Fibroblast of villous mesenchyme (primary cell): ENCODE results near the gene CACNA1A. TPM values are rescaled to one million over a fixed set of nuclear protein-coding genes. Genes with fewer than 3 reads are reported as not detected.

ENCODE experiments used
- DNase-seq: peaks from one replicate; pipeline ENCODE4 v3.0.0-alpha.2; 2010; ENCODE audit warnings: low read depth
- H3K4me3 ChIP-seq: 2 replicates; pipeline ENCODE4 v1.5.1; 2011; ENCODE audit warnings: low read depth, mild to moderate bottlenecking, low read length
- total RNA-seq: library from RNA; depleted of rRNA; stranded (reverse); fragments of >200 nt; gene quantifications from 2 replicates; pipeline ENCODE4 v1.2.3, GENCODE V29; 2012
- TF ChIP-seq, protein P1 (sequence below): IDR thresholded peaks from 2 replicates; pipeline ENCODE4 v1.5.1; 2012; ENCODE audit warnings: low read depth, mild to moderate bottlenecking, low read length; ENCODE audit not compliant: insufficient read depth

Gene CACNA1A
- total RNA-seq, 1 donor = 0.43 TPM

DNA sequence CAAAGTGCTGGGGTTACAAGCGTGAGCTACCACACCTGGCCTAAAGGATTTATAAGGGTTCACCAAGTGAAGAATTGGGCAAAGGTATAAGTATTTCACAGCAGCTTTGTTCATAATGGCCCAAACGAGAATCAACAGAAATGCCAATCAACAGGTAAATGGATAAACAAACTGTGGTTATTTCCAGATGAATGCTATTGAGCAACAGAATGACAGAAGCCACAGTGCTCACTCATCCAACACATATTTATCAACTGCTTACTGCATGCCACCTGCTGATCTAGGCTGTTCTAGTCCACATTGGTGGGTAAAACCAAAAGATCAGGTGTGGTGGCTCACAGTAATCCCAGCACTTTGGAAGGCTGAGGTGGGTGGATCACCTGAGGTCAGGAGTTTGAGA is 27.7 kb downstream of the CACNA1A start:
- H3K4me3 ChIP-seq = no peak overlapping the region
- TF ChIP-seq, protein P1, sequence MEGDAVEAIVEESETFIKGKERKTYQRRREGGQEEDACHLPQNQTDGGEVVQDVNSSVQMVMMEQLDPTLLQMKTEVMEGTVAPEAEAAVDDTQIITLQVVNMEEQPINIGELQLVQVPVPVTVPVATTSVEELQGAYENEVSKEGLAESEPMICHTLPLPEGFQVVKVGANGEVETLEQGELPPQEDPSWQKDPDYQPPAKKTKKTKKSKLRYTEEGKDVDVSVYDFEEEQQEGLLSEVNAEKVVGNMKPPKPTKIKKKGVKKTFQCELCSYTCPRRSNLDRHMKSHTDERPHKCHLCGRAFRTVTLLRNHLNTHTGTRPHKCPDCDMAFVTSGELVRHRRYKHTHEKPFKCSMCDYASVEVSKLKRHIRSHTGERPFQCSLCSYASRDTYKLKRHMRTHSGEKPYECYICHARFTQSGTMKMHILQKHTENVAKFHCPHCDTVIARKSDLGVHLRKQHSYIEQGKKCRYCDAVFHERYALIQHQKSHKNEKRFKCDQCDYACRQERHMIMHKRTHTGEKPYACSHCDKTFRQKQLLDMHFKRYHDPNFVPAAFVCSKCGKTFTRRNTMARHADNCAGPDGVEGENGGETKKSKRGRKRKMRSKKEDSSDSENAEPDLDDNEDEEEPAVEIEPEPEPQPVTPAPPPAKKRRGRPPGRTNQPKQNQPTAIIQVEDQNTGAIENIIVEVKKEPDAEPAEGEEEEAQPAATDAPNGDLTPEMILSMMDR = no peak
- no peak for DNase-seq

DNA sequence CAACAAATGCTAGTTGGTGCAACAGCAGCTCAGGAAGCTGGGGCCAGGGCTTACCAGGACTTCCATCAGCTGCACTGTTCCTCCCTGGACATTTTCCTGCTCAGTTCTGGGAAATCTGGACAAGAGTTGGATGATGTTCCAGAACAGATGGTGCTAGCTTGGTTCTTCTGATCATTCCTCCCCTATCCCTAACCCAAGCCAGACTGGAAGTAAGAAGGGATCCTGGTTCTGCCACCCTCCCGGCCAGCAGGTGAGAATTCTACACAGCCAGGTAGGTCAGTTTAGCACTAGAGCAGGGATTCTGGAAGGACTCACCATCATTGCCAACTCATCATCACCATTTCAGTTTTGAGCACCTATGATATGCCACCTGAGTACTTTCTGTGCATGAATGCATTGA is 30.2 kb downstream of the CACNA1A start:
- TF ChIP-seq, protein P1 = no peak
- DNase-seq = no peak
- H3K4me3 ChIP-seq = no peak overlapping the region

DNA sequence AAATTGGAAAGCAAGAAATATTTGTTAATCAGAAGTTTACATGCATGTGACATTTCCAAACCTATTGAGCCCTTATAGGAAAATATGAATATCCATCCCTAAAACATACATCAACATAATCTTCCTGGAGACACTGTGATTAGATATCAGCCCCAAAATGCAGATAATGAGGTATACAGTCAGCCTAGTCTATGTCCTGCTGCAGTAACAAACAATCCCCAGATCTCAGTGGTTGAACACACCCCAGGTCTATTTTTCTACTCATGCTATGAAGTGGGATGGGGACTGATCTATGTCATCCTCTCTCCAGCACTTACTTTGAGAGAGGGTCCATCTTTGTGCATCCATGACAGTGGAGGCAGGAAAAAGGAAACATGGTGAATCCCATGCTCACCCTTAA is 31.2 kb downstream of the CACNA1A start:
- TF ChIP-seq, protein P1 = no peak
- no peak for DNase-seq
- no peak overlapping the region for H3K4me3 ChIP-seq

DNA sequence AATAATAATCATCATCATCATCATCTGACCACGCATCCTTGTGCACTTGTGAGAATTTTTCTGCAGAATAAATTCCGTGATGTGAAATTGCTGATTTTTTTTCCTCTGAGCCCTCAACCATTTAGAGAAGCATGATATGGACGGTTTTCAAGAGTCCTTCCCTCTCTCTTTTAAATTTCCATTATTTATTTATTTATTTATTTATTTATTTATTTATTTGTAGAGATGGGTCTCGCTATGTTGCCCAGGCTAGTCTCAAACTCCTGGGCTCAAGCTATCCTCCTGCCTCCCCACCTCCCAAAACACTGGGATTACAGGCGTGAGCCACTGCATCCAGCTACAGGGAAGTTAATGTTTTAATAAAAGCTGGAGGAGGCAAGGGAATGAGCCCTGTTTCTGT is 39.6 kb downstream of the CACNA1A start:
- DNase-seq = no peak
- H3K4me3 ChIP-seq = no peak overlapping the region
- TF ChIP-seq, protein P1 = no peak

DNA sequence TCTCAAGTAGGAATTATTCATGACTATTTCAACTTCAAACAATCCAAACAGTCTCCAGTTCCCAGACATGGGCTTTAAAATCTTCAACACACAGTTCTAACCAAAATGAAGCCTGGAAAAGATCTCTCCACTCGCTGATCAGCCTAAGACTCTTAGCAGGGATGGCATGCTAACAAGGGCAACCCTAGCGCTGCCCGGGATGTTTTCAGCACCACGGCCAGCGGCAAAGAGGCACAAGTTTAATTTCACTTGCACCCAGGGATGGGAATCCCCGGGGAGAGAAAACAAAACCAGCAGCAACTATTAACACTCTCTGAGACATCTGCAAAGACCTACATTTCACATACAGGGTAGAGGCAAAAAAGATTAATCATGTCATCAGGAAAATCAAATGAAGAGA is 43.0 kb downstream of the CACNA1A start:
- DNase-seq = peak; percentile 2
- no peak overlapping the region for H3K4me3 ChIP-seq
- TF ChIP-seq, protein P1 = no peak

DNA sequence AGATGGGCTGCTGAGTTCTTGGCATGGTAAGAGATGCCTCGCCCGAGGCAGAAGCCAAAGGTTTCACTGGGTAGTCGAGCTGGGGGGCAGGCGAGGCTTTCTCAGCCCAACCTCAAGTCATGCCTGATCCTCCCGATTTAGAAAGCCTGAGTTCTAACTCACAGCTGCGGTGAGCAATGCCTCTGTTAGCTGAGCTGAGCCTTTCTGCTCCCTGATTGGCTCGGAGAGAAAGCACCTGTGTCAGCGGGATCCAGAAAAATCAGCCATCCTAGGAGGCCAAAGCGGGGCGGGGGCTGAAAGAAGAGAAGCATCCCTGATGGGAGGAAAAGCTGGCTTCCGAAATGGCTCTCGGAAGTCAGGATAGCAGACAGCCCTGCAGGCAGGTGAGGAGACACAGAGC is 44.7 kb downstream of the CACNA1A start:
- TF ChIP-seq, protein P1 = no peak
- no peak for DNase-seq

DNA sequence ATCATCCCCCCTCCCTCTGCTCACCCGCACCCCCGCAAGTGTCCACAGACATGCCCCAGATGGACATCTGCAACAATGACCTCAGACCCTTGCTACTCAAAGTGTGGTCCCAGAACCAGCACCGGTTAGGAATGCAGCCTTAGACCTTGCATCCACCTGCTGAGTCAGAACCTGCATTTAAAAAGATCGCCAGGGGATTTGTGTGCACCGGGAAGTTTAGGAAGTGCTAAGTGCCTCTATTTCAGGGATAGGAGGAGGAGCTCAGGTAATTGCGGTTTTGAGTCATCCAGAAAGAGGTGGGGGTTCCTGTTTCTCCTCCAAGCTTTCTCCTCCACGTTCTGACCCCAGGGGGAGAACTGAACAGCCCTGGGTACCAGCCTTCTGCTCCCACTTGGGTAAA is 46.2 kb downstream of the CACNA1A start:
- DNase-seq = no peak
- no peak overlapping the region for H3K4me3 ChIP-seq
- TF ChIP-seq, protein P1 = no peak

More for the DNA sequence above, 44.7 kb downstream of the CACNA1A start:
- no peak overlapping the region for H3K4me3 ChIP-seq
